ENCODE results near the gene PEX14. TPM values are rescaled to one million over a fixed set of nuclear protein-coding genes. Genes with fewer than 3 reads are reported as not detected.

The PEX14 gene
- total RNA-seq, 1 donor from 2014 or later = 17.4 TPM

DNA sequence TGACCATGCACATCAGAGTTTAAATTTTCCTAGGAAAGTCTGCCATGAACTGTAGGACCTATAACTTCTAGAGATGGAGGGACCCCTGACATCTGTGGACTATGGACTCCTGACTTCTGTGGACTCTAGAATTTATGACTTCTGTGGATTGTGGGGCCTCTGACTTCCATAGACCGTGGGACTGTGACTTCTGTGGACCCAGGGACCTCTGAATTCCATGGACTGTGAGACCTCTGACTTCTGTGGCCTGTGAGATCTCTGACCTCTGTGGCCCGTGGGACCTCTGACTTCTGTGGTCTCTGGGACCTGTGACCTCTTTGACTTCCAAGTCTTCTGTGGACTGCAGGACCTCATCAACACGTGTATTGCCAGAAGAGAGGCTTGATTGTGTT is 36.7 kb downstream of the PEX14 start:
- H3K27ac Mint-ChIP-seq (ENCODE audit: unreplicated experiment) = peak overlapping the region; percentile 4
- H3K4me3 Mint-ChIP-seq (ENCODE audit: unreplicated experiment) = no peak overlapping the region
- H3K4me1 Mint-ChIP-seq (ENCODE audit: low read depth) = peaks cover 58% of the 10 kb centered on the region
- TF ChIP-seq, protein P1, sequence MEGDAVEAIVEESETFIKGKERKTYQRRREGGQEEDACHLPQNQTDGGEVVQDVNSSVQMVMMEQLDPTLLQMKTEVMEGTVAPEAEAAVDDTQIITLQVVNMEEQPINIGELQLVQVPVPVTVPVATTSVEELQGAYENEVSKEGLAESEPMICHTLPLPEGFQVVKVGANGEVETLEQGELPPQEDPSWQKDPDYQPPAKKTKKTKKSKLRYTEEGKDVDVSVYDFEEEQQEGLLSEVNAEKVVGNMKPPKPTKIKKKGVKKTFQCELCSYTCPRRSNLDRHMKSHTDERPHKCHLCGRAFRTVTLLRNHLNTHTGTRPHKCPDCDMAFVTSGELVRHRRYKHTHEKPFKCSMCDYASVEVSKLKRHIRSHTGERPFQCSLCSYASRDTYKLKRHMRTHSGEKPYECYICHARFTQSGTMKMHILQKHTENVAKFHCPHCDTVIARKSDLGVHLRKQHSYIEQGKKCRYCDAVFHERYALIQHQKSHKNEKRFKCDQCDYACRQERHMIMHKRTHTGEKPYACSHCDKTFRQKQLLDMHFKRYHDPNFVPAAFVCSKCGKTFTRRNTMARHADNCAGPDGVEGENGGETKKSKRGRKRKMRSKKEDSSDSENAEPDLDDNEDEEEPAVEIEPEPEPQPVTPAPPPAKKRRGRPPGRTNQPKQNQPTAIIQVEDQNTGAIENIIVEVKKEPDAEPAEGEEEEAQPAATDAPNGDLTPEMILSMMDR (IDR thresholded peaks at IDR 0.05) = no peak
- H3K27me3 Mint-ChIP-seq (ENCODE audit: low read depth) = no peaks in the 10 kb centered on the region
- H3K36me3 Mint-ChIP-seq (ENCODE audit: low read depth) = no peaks in the 10 kb centered on the region
- H3K9me3 Mint-ChIP-seq (ENCODE audit: low read depth) = no peaks in the 10 kb centered on the region
- DNase-seq (ENCODE audit: low spot score) = no peak

DNA sequence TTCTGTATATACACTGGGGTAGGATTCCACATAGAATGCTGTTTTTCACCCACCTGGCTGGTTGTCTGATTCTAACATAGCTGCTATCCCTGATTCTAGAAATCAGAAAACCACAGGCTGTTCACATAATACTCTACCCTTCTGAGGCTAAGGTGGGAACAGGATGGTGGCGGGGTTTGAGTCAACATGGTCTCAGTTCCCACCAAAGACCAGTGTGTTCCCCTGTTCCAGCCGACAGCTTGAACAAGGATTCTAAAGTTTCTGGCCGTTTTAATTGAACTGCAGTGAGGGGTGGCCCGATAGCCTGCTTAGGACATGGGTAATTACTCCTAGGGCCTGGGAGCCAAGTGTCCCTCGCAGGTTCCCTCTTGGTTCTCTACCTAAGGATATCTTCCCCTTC is 38.4 kb downstream of the PEX14 start:
- TF ChIP-seq, protein P1 (IDR thresholded peaks at IDR 0.05) = no peak
- Mint-ChIP-seq H3K4me3 (ENCODE audit: unreplicated experiment) (no peak overlapping the region), H3K27ac (ENCODE audit: unreplicated experiment) (no peak overlapping the region), H3K27me3 (ENCODE audit: low read depth) (no peaks in the 10 kb centered on the region), H3K4me1 (ENCODE audit: low read depth) (peaks cover 47% of the 10 kb centered on the region), H3K36me3 (ENCODE audit: low read depth) (no peaks in the 10 kb centered on the region), H3K9me3 (ENCODE audit: low read depth) (no peaks in the 10 kb centered on the region)
- DNase-seq (ENCODE audit: low spot score) = no peak

DNA sequence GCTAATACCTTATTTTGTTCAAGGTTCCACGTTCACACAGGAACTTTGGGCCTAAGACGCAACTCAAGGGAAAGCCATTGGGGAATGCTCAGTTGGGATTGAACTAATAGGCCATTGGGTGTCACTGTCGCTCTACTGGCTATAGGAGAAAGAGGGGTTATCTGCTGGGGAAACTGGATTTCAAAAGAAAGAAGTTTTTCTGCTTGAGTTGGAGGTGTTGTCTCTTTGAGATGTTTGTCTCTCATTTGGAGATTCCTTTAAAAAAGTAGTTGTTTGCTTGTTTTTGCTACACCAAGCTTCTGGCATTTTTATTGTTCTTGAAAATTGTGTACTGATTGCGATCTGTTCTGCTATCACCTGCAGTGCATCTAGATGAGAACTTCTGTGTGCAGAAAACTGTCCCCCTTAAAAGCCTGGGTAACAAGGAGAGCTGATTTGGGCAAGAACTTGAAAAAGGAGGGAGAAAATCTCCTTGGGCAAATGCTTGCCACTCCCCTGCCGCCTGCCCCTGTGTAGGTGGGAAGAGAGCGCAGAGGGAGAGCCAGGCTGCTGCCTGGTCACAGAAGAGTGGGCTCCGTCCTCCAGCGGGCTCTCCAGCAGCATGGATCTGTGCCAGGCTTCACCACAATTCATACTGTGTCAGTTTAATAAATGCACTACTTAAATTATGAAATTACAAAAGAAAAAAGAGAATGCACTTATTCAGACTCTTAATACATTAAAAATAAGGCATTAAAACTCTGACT is 39.9 kb downstream of the PEX14 start:
- Mint-ChIP-seq H3K36me3 (ENCODE audit: low read depth) (peaks cover 1% of the 10 kb centered on the region), H3K27me3 (ENCODE audit: low read depth) (no peaks in the 10 kb centered on the region), H3K27ac (ENCODE audit: unreplicated experiment) (no peak overlapping the region), H3K4me3 (ENCODE audit: unreplicated experiment) (no peak overlapping the region), H3K9me3 (ENCODE audit: low read depth) (no peaks in the 10 kb centered on the region), H3K4me1 (ENCODE audit: low read depth) (peaks cover 49% of the 10 kb centered on the region)
- TF ChIP-seq, protein P1 (IDR thresholded peaks at IDR 0.05) = peak; percentile 78
- DNase-seq (ENCODE audit: low spot score) = no peak

DNA sequence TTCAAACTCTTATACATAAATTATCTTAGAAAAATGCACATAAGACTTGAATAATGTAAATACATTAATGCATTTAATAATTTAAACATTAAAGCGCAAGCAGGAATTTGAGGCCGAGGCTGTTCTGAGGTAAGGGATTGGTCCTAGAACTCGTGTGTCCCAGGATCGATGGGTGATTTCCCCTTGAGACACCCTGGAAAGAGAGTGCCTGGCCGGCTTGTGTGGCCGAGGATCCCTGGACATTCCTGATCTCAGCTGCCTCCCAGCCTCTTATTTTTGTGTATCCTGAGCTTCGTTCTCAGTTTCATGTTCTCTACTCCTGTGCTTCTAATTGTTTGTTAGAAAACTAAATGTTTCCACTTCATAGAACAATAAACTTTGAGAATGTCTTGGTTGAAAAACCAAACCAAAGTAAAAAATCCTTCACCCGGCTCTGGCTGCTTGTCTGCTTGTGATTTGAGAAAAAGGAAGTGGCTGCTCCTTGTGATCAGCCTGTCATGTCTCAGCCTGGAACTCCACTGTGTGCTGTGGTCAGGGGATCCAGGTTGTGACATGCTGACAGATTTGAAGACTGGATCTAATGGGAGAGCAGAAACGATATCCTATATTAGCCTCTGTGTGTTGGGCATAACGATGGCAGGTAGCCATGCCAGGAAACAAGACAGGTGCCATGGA is 40.7 kb downstream of the PEX14 start:
- peaks cover 2% of the 10 kb centered on the region for H3K36me3 Mint-ChIP-seq (ENCODE audit: low read depth)
- H3K27ac Mint-ChIP-seq (ENCODE audit: unreplicated experiment) = no peak overlapping the region
- TF ChIP-seq, protein P1 (IDR thresholded peaks at IDR 0.05) = no peak
- H3K27me3 Mint-ChIP-seq (ENCODE audit: low read depth) = no peaks in the 10 kb centered on the region
- H3K4me1 Mint-ChIP-seq (ENCODE audit: low read depth) = peaks cover 41% of the 10 kb centered on the region
- no peaks in the 10 kb centered on the region for H3K9me3 Mint-ChIP-seq (ENCODE audit: low read depth)
- DNase-seq (ENCODE audit: low spot score) = no peak
- no peak overlapping the region for H3K4me3 Mint-ChIP-seq (ENCODE audit: unreplicated experiment)

DNA sequence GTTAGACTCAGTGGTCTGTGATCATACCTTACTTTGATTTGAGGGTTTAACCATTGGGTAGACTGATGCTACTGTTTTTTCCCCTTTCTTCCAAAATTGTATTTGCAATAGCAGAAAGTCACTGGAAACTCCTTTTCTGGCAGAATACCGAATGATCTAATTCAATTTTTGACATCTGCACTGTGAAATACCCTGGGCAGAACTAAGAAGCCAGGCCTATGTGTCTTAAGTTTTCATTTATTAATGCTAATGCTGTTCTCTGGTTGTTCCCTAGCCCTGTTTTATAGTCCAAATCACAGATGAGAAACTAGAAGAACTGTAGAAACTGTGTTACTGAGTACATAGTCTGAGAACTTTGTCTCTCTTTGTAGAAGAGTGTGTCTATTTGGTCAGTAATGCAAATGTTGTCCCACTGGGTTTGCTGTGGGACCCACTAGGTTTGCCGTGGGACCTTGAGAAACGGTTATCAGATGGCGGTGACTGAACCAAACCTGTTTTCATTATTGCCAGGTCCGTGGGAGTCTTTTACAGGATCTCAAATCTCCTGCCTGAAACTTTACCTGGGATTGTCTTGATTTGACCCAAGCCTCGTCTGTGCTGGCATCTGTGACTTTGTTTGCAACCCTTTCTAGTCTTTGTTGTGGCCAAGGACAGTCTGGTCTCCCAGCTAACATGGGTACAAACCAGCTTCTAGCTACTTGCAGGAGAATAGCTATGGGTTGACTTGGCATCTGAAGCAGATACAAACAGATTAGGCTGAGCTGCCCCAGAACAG is 41.4 kb downstream of the PEX14 start:
- TF ChIP-seq, protein P1 (IDR thresholded peaks at IDR 0.05) = no peak
- Mint-ChIP-seq H3K27ac (ENCODE audit: unreplicated experiment) (no peak overlapping the region), H3K27me3 (ENCODE audit: low read depth) (no peaks in the 10 kb centered on the region), H3K9me3 (ENCODE audit: low read depth) (no peaks in the 10 kb centered on the region), H3K4me3 (ENCODE audit: unreplicated experiment) (no peak overlapping the region), H3K36me3 (ENCODE audit: low read depth) (peaks cover 2% of the 10 kb centered on the region), H3K4me1 (ENCODE audit: low read depth) (peaks cover 34% of the 10 kb centered on the region)
- no peak for DNase-seq (ENCODE audit: low spot score)

Data from chondrocyte (in vitro differentiated cells).